SK-N-SH treated with all-trans-retinoic acid at 6 μM for 48 hours (cell line): ENCODE data around the gene SCPEP1.

Experiments used
- ATAC-seq: fragments of 200-7000 bp; cut with Tn5 transposase; 3 replicates; pipeline ENCODE4 v1.9.1; 2020; ENCODE audit warnings: mild to moderate bottlenecking, moderate library complexity
- ARNTL ChIP-seq: fragments of 450-650 bp; formaldehyde crosslinking; IDR thresholded peaks from 2 replicates; pipeline ENCODE4 v1.5.0; 2020; ENCODE audit warnings: low read depth, mild to moderate bottlenecking, moderate library complexity, borderline replicate concordance
- CREB5 ChIP-seq: fragments of 250-450 bp; sonication (Bioruptor Pico); IDR thresholded peaks from 2 replicates; pipeline ENCODE4 v1.5.1; 2020; ENCODE audit warnings: low read depth, mild to moderate bottlenecking, moderate library complexity
- ESRRG ChIP-seq: fragments of 250-450 bp; sonication (Bioruptor Pico); IDR thresholded peaks from 2 replicates; pipeline ENCODE4 v1.6.1; 2021; ENCODE audit warnings: mild to moderate bottlenecking
- ISL1 ChIP-seq: fragments of 250-450 bp; sonication (Bioruptor Pico); IDR thresholded peaks from 2 replicates; pipeline ENCODE4 v2.1.2; 2022; ENCODE audit warnings: mild to moderate bottlenecking, moderate library complexity
- PPARA ChIP-seq: fragments of 250-450 bp; sonication (Bioruptor Pico); IDR thresholded peaks from 2 replicates; pipeline ENCODE4 v1.5.0; 2020; ENCODE audit warnings: mild to moderate bottlenecking, borderline replicate concordance
- RARB ChIP-seq: fragments of 250-450 bp; sonication (Bioruptor Pico); IDR thresholded peaks from 2 replicates; pipeline ENCODE4 v1.8.0; 2021; ENCODE audit warnings: mild to moderate bottlenecking, moderate library complexity
- SNAI2 ChIP-seq: fragments of 250-450 bp; sonication (Bioruptor Pico); IDR thresholded peaks from 2 replicates; pipeline ENCODE4 v1.5.0; 2020; ENCODE audit warnings: mild to moderate bottlenecking, moderate library complexity
- TOX ChIP-seq: fragments of 250-450 bp; sonication (Bioruptor Pico); IDR thresholded peaks from 2 replicates; pipeline ENCODE4 v1.8.0; 2021; ENCODE audit warnings: mild to moderate bottlenecking, moderate library complexity, borderline replicate concordance
- TSHZ2 ChIP-seq: fragments of 250-450 bp; sonication (Bioruptor Pico); IDR thresholded peaks from 2 replicates; pipeline ENCODE4 v1.5.0; 2020; ENCODE audit warnings: mild to moderate bottlenecking, moderate library complexity
- ZC3H10 ChIP-seq: fragments of 250-450 bp; sonication (Bioruptor Pico); IDR thresholded peaks from 2 replicates; pipeline ENCODE4 v1.5.1; 2021; ENCODE audit warnings: mild to moderate bottlenecking, moderate library complexity
- ZFP3 ChIP-seq: fragments of 250-450 bp; sonication (Bioruptor Pico); IDR thresholded peaks from 2 replicates; pipeline ENCODE4 v1.5.0; 2020; ENCODE audit warnings: mild to moderate bottlenecking, moderate library complexity
- ZFP30 ChIP-seq: fragments of 450-650 bp; formaldehyde crosslinking; IDR thresholded peaks from 2 replicates; pipeline ENCODE4 v1.5.0; 2022; ENCODE audit warnings: mild to moderate bottlenecking, moderate library complexity
- ZNF565 ChIP-seq: fragments of 450-650 bp; formaldehyde crosslinking; conservative IDR thresholded peaks from 2 replicates; pipeline ENCODE4 v1.5.0; 2020; ENCODE audit warnings: low read depth, mild to moderate bottlenecking, moderate library complexity
- ZNF8 ChIP-seq: fragments of 450-650 bp; formaldehyde crosslinking; IDR thresholded peaks from 2 replicates; pipeline ENCODE4 v1.5.0; 2020; ENCODE audit warnings: mild to moderate bottlenecking, moderate library complexity
- TF ChIP-seq, protein P1 (sequence below): fragments of 250-450 bp; sonication (Bioruptor Pico); IDR thresholded peaks from 2 replicates; pipeline ENCODE4 v1.8.0; 2020; ENCODE audit warnings: mild to moderate bottlenecking, moderate library complexity, borderline replicate concordance

SCPEP1 gene

GRCh38 chr17:57002904-57003303 is 25.0 kb downstream of the SCPEP1 start:
- ATAC-seq: no peak
- TF ChIP-seq CREB5 (CRISPR knock-in tag) (no peak), ESRRG (CRISPR knock-in tag) (no peak), TSHZ2 (CRISPR knock-in tag) (no peak), ARNTL (no peak), ZNF8 (CRISPR knock-in tag) (no peak), TOX (CRISPR knock-in tag) (no peak)

- TF ChIP-seq ZFP30 (CRISPR knock-in tag) (no peak), TOX (CRISPR knock-in tag) (no peak)
Measured at GRCh38 chr17:57004944-57005579, 27.1 kb downstream of the SCPEP1 start.

DNA sequence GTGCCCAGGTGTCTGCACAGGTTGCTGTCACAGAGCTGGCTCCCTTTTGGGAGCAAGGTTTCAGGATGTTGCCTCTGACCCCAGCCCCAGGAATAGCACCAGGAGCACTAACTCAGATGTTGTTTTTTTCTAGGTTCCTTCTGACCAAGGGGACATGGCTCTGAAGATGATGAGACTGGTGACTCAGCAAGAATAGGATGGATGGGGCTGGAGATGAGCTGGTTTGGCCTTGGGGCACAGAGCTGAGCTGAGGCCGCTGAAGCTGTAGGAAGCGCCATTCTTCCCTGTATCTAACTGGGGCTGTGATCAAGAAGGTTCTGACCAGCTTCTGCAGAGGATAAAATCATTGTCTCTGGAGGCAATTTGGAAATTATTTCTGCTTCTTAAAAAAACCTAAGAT is 28.1 kb downstream of the SCPEP1 start:
- TF ChIP-seq CREB5 (CRISPR knock-in tag): no peak
- no peak for TF ChIP-seq ESRRG (CRISPR knock-in tag)
- no peak for TF ChIP-seq ISL1 (CRISPR knock-in tag)
- TF ChIP-seq ZNF8 (CRISPR knock-in tag): no peak
- TF ChIP-seq, protein P1, sequence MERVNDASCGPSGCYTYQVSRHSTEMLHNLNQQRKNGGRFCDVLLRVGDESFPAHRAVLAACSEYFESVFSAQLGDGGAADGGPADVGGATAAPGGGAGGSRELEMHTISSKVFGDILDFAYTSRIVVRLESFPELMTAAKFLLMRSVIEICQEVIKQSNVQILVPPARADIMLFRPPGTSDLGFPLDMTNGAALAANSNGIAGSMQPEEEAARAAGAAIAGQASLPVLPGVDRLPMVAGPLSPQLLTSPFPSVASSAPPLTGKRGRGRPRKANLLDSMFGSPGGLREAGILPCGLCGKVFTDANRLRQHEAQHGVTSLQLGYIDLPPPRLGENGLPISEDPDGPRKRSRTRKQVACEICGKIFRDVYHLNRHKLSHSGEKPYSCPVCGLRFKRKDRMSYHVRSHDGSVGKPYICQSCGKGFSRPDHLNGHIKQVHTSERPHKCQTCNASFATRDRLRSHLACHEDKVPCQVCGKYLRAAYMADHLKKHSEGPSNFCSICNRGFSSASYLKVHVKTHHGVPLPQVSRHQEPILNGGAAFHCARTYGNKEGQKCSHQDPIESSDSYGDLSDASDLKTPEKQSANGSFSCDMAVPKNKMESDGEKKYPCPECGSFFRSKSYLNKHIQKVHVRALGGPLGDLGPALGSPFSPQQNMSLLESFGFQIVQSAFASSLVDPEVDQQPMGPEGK (CRISPR knock-in tag): no peak
- TF ChIP-seq ZFP30 (CRISPR knock-in tag): no peak
- ATAC-seq: no peak

More at GRCh38 chr17:57004944-57005579, 27.1 kb downstream of the SCPEP1 start:
- no peak for ATAC-seq

GRCh38 chr17:57008958-57009357 is 31.0 kb downstream of the SCPEP1 start:
- TF ChIP-seq ZFP3 (CRISPR knock-in tag) (no peak), ZNF565 (CRISPR knock-in tag) (no peak), PPARA (CRISPR knock-in tag) (no peak), ARNTL (no peak), SNAI2 (CRISPR knock-in tag) (no peak), RARB (CRISPR knock-in tag) (no peak), ZC3H10 (CRISPR knock-in tag) (no peak), CREB5 (CRISPR knock-in tag) (no peak), ZFP30 (CRISPR knock-in tag) (no peak), ESRRG (CRISPR knock-in tag) (no peak)
- TF ChIP-seq, protein P1 (CRISPR knock-in tag): no peak
- ATAC-seq: no peak
